Stimulated activated memory B cell treated with anti-CD40 and anti-IgM and Interleukin-4, amounts not matched to agents 10 μg/mL and 1 μg/mL and 100 μg/mL, for 72 hours (primary cell): ENCODE measurements around the gene TMEM108.
A peak's percentile ranks its signal among the peaks of the same experiment; 100 is the strongest.

Experiments used
- ATAC-seq: fragments of 150-1000 bp; cut with Tn5 transposase; 2 replicates; pipeline ENCODE4 v1.10.0; 2021
- H3K27ac Mint-ChIP-seq: one replicate; pipeline ENCODE4 v1.8.0; 2022; ENCODE audit warnings: mild to moderate bottlenecking, mixed read lengths
- H3K27me3 Mint-ChIP-seq: one replicate; pipeline ENCODE4 v1.8.0; 2022; ENCODE audit warnings: mixed read lengths
- H3K36me3 Mint-ChIP-seq: one replicate; pipeline ENCODE4 v1.8.0; 2022; ENCODE audit warnings: mixed read lengths
- H3K4me1 Mint-ChIP-seq: one replicate; pipeline ENCODE4 v1.8.0; 2022; ENCODE audit warnings: mixed read lengths
- H3K4me3 Mint-ChIP-seq: one replicate; pipeline ENCODE4 v1.8.0; 2022; ENCODE audit warnings: mild to moderate bottlenecking, moderate library complexity, mixed read lengths
- H3K9me3 Mint-ChIP-seq: one replicate; pipeline ENCODE4 v1.8.0; 2022; ENCODE audit warnings: mixed read lengths

The TMEM108 gene

GRCh38 chr3:133367956-133368355 lies 329.8 kb downstream of the TMEM108 start:
- peak; percentile 21 for ATAC-seq
- no peaks in the 10 kb centered on the region for H3K9me3 Mint-ChIP-seq
- no peak overlapping the region for H3K27ac Mint-ChIP-seq
- H3K27me3 Mint-ChIP-seq, result peaks cover 37% of the 10 kb centered on the region
- H3K4me3 Mint-ChIP-seq, result no peak overlapping the region
- H3K4me1 Mint-ChIP-seq, result no peaks in the 10 kb centered on the region
- H3K36me3 Mint-ChIP-seq, result no peaks in the 10 kb centered on the region

- no peak for ATAC-seq
- no peaks in the 10 kb centered on the region for H3K9me3 Mint-ChIP-seq
- no peaks in the 10 kb centered on the region for H3K4me1 Mint-ChIP-seq
- H3K4me3 Mint-ChIP-seq, result no peak overlapping the region
- H3K27me3 Mint-ChIP-seq, result peaks cover 37% of the 10 kb centered on the region
- no peaks in the 10 kb centered on the region for H3K36me3 Mint-ChIP-seq
- no peak overlapping the region for H3K27ac Mint-ChIP-seq
These were observed 330.3 kb downstream of the TMEM108 start for GRCh38 chr3:133368371-133369067.

GRCh38 chr3:133369068-133369440 lies 330.9 kb downstream of the TMEM108 start:
- H3K4me1 Mint-ChIP-seq, result no peaks in the 10 kb centered on the region
- H3K36me3 Mint-ChIP-seq, result no peaks in the 10 kb centered on the region
- H3K27ac Mint-ChIP-seq, result no peak overlapping the region
- ATAC-seq, result no peak
- H3K4me3 Mint-ChIP-seq, result no peak overlapping the region
- peaks cover 36% of the 10 kb centered on the region for H3K27me3 Mint-ChIP-seq
- H3K9me3 Mint-ChIP-seq, result no peaks in the 10 kb centered on the region

- no peak for ATAC-seq
- Mint-ChIP-seq H3K4me3 (no peak overlapping the region), H3K27me3 (peaks cover 28% of the 10 kb centered on the region), H3K27ac (no peak overlapping the region), H3K9me3 (no peaks in the 10 kb centered on the region), H3K4me1 (no peaks in the 10 kb centered on the region), H3K36me3 (no peaks in the 10 kb centered on the region)
These were observed 333.0 kb downstream of the TMEM108 start for GRCh38 chr3:133371181-133371580.

GRCh38 chr3:133371676-133372075 lies 333.5 kb downstream of the TMEM108 start:
- peaks cover 28% of the 10 kb centered on the region for H3K27me3 Mint-ChIP-seq
- H3K27ac Mint-ChIP-seq, result no peak overlapping the region
- H3K4me1 Mint-ChIP-seq, result no peaks in the 10 kb centered on the region
- ATAC-seq, result no peak
- no peak overlapping the region for H3K4me3 Mint-ChIP-seq
- no peaks in the 10 kb centered on the region for H3K36me3 Mint-ChIP-seq
- H3K9me3 Mint-ChIP-seq, result no peaks in the 10 kb centered on the region

GRCh38 chr3:133374708-133375402 lies 336.7 kb downstream of the TMEM108 start:
- H3K36me3 Mint-ChIP-seq, result no peaks in the 10 kb centered on the region
- no peaks in the 10 kb centered on the region for H3K9me3 Mint-ChIP-seq
- ATAC-seq, result no peak
- no peak overlapping the region for H3K4me3 Mint-ChIP-seq
- peaks cover 16% of the 10 kb centered on the region for H3K27me3 Mint-ChIP-seq
- H3K4me1 Mint-ChIP-seq, result no peaks in the 10 kb centered on the region
- H3K27ac Mint-ChIP-seq, result no peak overlapping the region

DNA sequence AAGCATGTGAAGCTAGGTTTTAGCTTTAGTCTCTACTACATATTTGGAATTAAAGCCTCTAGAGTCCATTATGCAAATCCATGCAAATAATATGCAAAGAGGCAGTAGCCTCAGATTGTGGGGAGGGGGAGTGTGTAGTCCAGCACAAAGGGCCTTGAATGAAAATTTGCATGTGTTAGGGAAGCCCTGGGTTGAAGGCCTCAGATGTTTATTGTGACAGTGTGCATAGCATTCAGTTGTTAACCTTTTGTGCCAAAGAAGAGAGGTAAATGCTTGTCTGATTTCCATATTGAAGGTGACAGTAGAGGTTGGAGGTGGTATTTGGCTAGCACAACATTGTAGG lies 337.2 kb downstream of the TMEM108 start:
- Mint-ChIP-seq H3K27ac (no peak overlapping the region), H3K27me3 (peaks cover 16% of the 10 kb centered on the region), H3K36me3 (no peaks in the 10 kb centered on the region), H3K4me3 (no peak overlapping the region), H3K4me1 (no peaks in the 10 kb centered on the region), H3K9me3 (no peaks in the 10 kb centered on the region)
- no peak for ATAC-seq

DNA sequence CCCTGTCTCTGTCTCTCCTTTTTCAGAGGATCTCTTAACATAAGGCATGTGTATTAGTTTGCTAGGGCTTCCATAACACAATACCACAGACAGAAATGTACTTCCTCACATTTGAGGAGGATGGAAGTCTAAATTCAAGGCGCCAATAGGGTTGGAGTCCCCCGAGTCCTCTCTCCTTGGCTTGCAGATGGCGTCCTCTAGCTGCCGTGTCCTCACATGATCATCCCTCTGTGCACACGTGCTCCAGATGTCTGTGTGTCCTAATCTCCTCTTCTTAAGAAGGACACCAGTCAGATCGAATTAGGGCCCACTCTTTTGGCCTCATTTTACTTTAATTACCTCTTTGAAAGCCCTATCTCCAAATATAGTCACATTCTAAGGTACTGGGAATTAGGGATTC lies 338.6 kb downstream of the TMEM108 start:
- H3K27ac Mint-ChIP-seq, result no peak overlapping the region
- no peaks in the 10 kb centered on the region for H3K36me3 Mint-ChIP-seq
- H3K4me1 Mint-ChIP-seq, result no peaks in the 10 kb centered on the region
- ATAC-seq, result no peak
- H3K27me3 Mint-ChIP-seq, result peaks cover 11% of the 10 kb centered on the region
- no peak overlapping the region for H3K4me3 Mint-ChIP-seq
- no peaks in the 10 kb centered on the region for H3K9me3 Mint-ChIP-seq

- H3K27ac Mint-ChIP-seq, result no peak overlapping the region
- no peaks in the 10 kb centered on the region for H3K4me1 Mint-ChIP-seq
- no peaks in the 10 kb centered on the region for H3K36me3 Mint-ChIP-seq
- no peak for ATAC-seq
- no peak overlapping the region for H3K4me3 Mint-ChIP-seq
- H3K9me3 Mint-ChIP-seq, result no peaks in the 10 kb centered on the region
- peaks cover 17% of the 10 kb centered on the region for H3K27me3 Mint-ChIP-seq
These were observed 339.2 kb downstream of the TMEM108 start for GRCh38 chr3:133377396-133377795.

- H3K9me3 Mint-ChIP-seq, result no peaks in the 10 kb centered on the region
- no peak overlapping the region for H3K4me3 Mint-ChIP-seq
- H3K27ac Mint-ChIP-seq, result no peak overlapping the region
- H3K27me3 Mint-ChIP-seq, result peaks cover 20% of the 10 kb centered on the region
- no peaks in the 10 kb centered on the region for H3K36me3 Mint-ChIP-seq
- H3K4me1 Mint-ChIP-seq, result no peaks in the 10 kb centered on the region
- no peak for ATAC-seq
These were observed 341.7 kb downstream of the TMEM108 start for GRCh38 chr3:133379926-133380325.

DNA sequence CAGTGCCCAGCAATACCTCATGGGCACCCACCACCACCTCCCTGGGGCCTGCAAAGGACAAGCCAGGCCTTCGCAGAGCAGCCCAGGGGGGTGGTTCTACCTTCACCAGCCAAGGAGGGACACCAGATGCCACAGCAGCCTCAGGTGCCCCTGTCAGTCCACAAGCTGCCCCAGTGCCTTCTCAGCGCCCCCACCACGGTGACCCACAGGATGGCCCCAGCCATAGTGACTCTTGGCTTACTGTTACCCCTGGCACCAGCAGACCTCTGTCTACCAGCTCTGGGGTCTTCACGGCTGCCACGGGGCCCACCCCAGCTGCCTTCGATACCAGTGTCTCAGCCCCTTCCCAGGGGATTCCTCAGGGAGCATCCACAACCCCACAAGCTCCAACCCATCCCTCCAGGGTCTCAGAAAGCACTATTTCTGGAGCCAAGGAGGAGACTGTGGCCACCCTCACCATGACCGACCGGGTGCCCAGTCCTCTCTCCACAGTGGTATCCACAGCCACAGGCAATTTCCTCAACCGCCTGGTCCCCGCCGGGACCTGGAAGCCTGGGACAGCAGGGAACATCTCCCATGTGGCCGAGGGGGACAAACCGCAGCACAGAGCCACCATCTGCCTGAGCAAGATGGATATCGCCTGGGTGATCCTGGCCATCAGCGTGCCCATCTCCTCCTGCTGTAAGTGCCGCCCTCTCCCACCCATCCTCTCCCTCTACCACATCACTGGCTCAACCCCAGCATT lies 342.5 kb downstream of the TMEM108 start:
- no peak for ATAC-seq
- no peak overlapping the region for H3K4me3 Mint-ChIP-seq
- peaks cover 3% of the 10 kb centered on the region for H3K4me1 Mint-ChIP-seq
- H3K27me3 Mint-ChIP-seq, result peaks cover 27% of the 10 kb centered on the region
- H3K9me3 Mint-ChIP-seq, result no peaks in the 10 kb centered on the region
- H3K27ac Mint-ChIP-seq, result no peak overlapping the region
- H3K36me3 Mint-ChIP-seq, result no peaks in the 10 kb centered on the region

GRCh38 chr3:133381346-133382109 lies 343.3 kb downstream of the TMEM108 start:
- Mint-ChIP-seq H3K9me3 (no peaks in the 10 kb centered on the region), H3K4me1 (peaks cover 7% of the 10 kb centered on the region), H3K36me3 (no peaks in the 10 kb centered on the region), H3K27ac (no peak overlapping the region), H3K27me3 (peaks cover 29% of the 10 kb centered on the region), H3K4me3 (no peak overlapping the region)
- no peak for ATAC-seq

GRCh38 chr3:133383175-133383574 lies 345.0 kb downstream of the TMEM108 start:
- Mint-ChIP-seq H3K4me3 (no peak overlapping the region), H3K36me3 (no peaks in the 10 kb centered on the region), H3K4me1 (peaks cover 7% of the 10 kb centered on the region), H3K27me3 (peaks cover 29% of the 10 kb centered on the region), H3K9me3 (no peaks in the 10 kb centered on the region), H3K27ac (no peak overlapping the region)
- no peak for ATAC-seq

DNA sequence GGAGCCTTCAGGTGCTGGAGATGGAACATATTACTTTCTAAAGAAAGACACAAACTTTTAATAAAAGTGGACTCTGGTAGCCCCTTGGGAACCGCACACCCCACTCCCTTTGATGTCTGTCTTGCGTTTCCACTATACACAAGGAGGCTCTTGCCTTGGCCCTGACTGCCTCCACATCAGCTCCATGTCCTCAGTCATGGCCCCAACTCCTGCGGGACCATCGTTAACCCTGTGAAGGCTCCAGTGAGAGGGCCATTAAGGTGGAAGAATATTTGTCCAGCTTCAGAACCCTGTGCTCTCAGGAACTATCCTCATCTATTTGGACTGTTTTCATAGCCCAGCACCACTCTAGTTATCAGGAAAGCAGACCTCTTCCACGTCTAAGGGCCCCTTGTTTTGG lies 345.6 kb downstream of the TMEM108 start:
- H3K36me3 Mint-ChIP-seq, result no peaks in the 10 kb centered on the region
- H3K4me1 Mint-ChIP-seq, result peaks cover 7% of the 10 kb centered on the region
- H3K27ac Mint-ChIP-seq, result no peak overlapping the region
- no peaks in the 10 kb centered on the region for H3K9me3 Mint-ChIP-seq
- peaks cover 29% of the 10 kb centered on the region for H3K27me3 Mint-ChIP-seq
- no peak overlapping the region for H3K4me3 Mint-ChIP-seq
- ATAC-seq, result no peak

DNA sequence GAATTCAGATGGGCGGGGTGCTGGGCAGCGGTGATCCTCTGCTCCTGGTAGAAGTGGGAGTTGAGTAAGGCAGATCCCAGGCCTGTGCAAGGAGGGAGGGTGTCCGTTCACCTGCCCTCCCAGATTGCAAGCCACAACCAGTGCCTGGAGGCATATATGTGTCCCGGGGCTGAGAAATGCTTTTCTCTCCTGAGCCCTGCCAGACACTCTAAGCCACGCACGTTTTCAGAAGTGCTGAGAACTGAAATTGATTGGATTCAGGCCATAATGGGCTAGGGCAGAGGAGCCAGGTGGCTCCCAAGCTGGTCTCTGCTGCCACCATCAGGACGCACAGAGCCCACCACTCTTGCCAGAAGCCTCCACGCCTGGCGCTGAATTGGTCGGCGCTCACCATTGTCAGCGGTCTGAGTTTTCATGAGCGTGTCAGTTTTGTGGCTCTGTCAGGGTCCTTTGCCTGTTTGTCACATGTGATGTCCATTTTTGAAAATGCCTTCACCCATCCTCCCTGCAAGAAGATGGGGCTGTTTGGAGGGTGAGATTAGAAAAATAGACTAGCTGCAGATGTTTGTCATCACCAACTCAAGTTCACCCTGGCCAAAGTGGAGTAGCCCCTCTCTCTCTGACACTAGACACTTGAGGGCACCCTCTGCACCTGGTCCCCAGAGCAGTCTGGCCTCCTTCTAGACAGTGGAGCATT lies 346.3 kb downstream of the TMEM108 start:
- H3K4me3 Mint-ChIP-seq, result no peak overlapping the region
- H3K27ac Mint-ChIP-seq, result no peak overlapping the region
- H3K4me1 Mint-ChIP-seq, result peaks cover 7% of the 10 kb centered on the region
- H3K27me3 Mint-ChIP-seq, result peaks cover 29% of the 10 kb centered on the region
- H3K36me3 Mint-ChIP-seq, result no peaks in the 10 kb centered on the region
- ATAC-seq, result peak; percentile 74
- H3K9me3 Mint-ChIP-seq, result no peaks in the 10 kb centered on the region
